Measurements from ENCODE around the gene BHMT.
"Not testable (repeated sequence)": the region's sequence is repeated elsewhere in the genome, so short reads cannot be mapped to it uniquely, and the experiment has no call there.

The BHMT gene

GRCh38 chr5:79111960-79112702 is 522 bp downstream of the BHMT start:
- no peak for DNase-seq (ENCODE audit: low spot score)

DNA sequence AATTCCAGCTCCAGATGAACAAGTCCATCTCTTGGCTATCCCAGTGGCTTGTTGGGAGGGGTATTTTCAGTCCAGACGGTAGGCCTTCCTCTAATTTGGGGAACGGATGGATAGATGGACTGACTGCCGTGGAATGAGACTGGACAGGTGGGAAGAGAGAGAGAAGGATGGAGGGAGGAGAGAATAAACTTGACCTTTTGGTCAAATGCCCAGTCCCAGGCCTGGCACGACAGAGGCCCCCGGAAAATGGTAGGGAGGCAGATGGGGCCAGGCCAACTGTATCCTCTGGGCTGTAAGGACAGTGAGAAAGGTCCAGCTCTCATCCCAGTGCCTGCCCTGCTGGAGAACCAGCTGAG is 1.1 kb downstream of the BHMT start:
- DNase-seq (ENCODE audit: low spot score), result no peak

DNA sequence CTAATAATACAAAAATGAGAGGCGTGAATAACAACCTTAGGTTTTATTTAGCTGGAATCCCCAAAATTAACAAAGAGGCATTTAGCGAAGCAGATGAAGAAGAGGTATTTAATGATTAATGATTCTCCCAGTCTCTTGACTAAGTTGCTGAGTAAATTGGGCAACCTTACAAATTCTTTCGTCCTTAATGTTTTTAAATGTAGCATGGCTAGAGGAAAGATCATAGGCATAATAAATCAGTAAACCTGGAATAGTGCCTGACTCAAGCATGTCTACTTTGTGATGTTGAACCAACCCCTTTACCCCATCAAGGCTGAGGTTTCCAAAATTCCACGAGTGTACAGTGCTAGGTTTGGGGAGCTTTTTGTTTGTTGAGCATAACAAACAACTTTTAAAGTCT is 7.9 kb downstream of the BHMT start:
- no peak for DNase-seq (ENCODE audit: low spot score)

- no peak for DNase-seq (ENCODE audit: low spot score)
Observed at GRCh38 chr5:79120221-79120620, 8.6 kb downstream of the BHMT start.

GRCh38 chr5:79122973-79123372 is 11.4 kb downstream of the BHMT start:
- DNase-seq (ENCODE audit: low spot score), result no peak

- DNase-seq (ENCODE audit: low spot score), result no peak
Observed at GRCh38 chr5:79124607-79125006, 13.0 kb downstream of the BHMT start.

GRCh38 chr5:79130781-79131180 is 19.2 kb downstream of the BHMT start:
- peak; percentile 10 for DNase-seq (ENCODE audit: low spot score)

- DNase-seq (ENCODE audit: low spot score), result no peak
Observed at GRCh38 chr5:79133121-79133656, 21.6 kb downstream of the BHMT start.

- peak; percentile 8 for DNase-seq (ENCODE audit: low spot score)
Observed at GRCh38 chr5:79133657-79134451, 22.2 kb downstream of the BHMT start.

- no peak for DNase-seq (ENCODE audit: low spot score)
Observed at GRCh38 chr5:79135790-79136553, 24.4 kb downstream of the BHMT start.

DNA sequence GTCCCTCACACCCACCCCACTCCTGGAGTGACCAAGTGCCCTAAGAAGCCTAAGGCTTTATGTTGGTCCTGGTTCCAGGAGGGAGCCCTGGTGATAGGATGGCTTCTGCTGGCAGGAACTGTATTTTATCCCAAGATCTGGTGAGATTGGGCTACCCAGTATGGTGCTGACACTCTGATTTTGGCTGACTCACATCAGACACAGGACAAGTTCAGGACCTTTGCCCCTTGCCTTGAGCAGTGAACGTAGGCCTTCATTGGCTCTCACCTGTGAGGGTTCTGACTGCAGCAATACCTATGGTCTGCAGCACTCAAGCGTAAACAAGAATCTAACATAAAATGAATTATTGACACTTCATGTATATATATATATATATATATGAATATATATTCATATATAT is 25.0 kb downstream of the BHMT start:
- DNase-seq (ENCODE audit: low spot score), result no peak

- DNase-seq (ENCODE audit: low spot score), result no peak
Observed at GRCh38 chr5:79140553-79140952, 28.9 kb downstream of the BHMT start.

DNA sequence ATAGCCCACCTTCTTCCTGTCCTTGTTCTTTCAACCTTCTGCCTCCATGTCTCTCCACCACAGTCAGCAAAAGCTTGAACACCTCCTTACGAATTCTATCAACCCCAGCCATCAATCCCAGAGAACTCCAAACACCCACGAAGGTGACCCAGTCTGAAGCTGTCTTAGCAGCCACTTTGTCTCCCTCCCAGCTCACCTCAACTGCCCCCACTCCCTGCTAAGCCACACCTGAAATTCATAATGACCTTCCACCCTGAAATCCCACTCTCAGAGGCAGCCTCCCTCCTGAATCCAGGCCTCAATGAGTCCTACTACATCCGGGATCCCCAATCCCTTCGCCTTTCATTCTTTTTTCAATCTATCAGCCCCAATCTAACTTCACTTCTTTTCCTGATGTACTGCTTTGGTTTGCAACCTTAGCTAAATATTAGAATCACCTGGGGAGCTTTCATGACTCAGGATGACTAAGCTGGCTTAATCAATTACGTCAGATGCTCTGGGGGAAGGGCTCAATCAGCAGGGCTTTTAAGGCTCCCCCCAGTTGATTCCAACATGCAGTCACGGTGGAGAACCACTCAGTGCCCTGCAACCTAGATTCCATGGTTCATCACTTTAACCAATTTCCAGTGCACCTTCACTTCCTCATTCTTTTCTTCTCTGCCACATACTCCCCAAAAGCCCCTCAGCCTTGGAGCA is 32.2 kb downstream of the BHMT start:
- no peak for DNase-seq (ENCODE audit: low spot score)

- no peak for DNase-seq (ENCODE audit: low spot score)
Observed at GRCh38 chr5:79147076-79147475, 35.5 kb downstream of the BHMT start.

DNA sequence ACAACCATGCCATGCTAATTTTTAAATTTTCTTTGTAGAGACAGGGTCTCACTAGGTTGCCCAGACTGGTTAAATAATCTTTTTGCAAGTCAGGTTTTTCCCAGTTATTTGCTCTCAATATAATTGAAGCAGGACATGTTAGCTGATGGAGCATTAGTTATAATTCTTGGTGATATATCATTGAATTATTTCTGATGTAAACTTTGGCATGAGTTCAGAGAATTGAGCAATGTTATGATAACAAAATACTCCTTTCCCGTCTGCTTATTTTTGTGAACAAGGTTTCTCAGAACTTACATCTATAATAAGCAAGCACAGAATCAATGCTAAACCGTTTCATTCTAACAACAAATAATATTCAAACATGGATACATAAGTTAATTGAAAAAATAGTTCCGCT is 37.8 kb downstream of the BHMT start:
- DNase-seq (ENCODE audit: low spot score), result no peak

- DNase-seq (ENCODE audit: low spot score), result no peak
Observed at GRCh38 chr5:79151942-79152671, 40.5 kb downstream of the BHMT start.

DNA sequence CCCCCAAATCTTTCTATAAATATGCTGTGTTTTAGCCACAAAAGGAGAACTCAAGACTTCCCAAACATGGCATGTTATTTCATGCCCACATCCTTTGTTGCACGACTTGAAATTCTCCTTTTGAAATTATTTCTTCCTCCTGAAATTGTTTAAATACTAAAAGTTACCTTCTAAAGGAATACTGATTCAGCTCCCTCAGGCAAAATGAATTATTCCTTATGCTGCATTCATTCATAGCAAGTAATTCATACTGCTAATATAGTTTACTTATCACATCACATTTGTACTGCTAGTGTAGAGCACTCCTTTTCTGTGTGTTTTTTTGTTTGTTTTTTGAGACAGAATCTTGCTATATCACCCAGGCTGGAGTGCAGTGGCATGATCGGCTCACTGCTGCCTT is 45.7 kb downstream of the BHMT start:
- DNase-seq (ENCODE audit: low spot score), result no peak

DNA sequence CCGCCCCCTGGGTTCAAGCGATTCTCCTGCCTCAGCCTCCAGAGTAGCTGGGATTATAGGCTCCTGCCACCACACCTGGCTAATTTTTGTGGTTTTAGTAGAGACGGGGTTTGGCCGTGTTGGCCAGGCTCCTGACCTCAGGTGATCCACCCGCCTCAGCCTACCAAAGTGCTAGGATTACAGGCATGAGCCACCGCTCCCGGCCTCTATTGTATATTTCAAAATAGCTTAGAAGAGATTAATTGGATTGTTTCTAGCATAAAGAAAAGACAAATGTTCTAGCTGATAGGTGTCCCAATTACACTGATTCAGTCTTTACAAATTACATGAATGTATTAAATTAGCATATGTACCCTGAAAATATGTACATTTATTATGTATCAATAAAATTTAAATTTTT is 50.0 kb downstream of the BHMT start:
- not testable (repeated sequence) for DNase-seq (ENCODE audit: low spot score)

DNA sequence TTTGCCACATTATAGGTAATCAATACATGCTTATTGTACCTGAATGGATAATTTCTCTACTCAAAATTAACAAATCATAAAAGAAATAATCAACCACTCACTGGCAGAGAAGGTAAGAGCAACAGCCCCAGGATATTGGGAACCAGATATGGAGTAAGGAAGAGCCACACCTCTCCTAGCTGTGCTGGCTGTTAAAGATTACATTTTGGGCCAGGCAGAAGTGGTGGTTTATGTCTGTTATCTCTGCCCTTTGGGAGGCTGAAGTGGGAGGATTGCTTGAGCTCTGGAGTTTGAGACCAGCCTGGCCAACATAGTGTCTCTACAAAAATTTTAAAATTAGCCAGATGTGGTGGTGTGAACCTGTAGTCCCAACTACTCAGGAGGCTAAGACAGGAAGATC is 56.4 kb downstream of the BHMT start:
- DNase-seq (ENCODE audit: low spot score), result no peak

DNA sequence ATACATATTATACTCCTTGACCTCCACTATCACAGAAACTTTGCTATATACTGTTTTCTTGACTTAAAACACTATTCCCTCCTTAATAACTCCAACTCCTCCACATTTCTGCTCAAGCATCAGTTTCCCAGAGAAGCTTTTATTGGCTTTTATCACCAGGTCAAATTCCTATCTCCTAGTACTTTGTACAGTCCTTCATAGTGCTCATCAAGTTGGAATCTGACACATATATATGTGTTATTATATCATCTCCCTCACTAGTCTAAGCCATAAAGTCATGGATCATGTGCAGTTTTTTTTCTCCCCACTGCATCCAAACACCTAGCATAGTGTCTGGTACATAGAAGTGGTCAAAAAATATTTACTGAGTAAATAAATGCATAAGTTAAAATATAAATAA is 59.1 kb downstream of the BHMT start:
- DNase-seq (ENCODE audit: low spot score), result no peak

DNA sequence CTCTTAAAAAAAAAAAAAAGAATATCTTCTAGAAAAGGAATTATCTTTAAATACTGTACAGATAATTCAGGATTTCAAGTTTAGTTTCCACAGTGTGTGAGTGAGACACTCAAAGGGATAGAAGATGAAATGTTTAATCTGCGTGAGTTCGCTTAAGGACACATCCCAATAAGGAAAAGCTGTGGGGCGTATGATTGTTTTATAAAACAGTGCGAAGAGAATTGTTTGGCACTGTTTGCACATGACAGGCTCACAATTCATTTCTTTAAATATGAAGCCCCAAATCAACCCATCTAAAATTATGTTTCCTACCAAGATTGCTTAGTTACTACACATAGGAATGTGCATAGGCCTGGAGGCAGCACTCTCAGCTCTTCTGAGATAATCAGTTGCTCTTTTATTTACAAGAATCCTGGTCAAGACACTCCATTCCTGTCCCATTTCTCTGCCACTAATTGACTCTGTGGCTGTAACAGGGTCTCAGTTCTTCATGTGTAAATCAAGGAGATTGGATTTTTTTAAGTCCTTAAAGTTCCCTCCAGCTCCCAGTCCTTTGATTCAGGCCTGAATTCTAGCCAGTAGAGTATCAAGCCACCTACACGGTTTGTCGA is 60.1 kb downstream of the BHMT start:
- no peak for DNase-seq (ENCODE audit: low spot score)

All from COLO829 (cell line).